Lower leg skin (tissue), 4 donors: ENCODE results near the gene ZFYVE28. TPM values are rescaled to one million over a fixed set of nuclear protein-coding genes. Genes with fewer than 3 reads are reported as not detected.

Source experiments
- DNase-seq, 2 donors: peaks; one replicate each; pipeline ENCODE4 v3.0.0-alpha.2; 2019; ENCODE audit warnings: low spot score in 2 of 2
- H3K4me3 ChIP-seq: fragments of 200-600 bp; sonication (generic); 2 replicates; pipeline ENCODE4 v1.5.1; 2017; ENCODE audit warnings: mild to moderate bottlenecking, low read depth; ENCODE audit not compliant: poor library complexity, severe bottlenecking
- CTCF ChIP-seq, 3 donors: fragments of 450-650 bp; IDR thresholded peaks; one replicate each; pipeline ENCODE4 v1.5.1; 2016; ENCODE audit warnings: antibody characterized with exemption in 3 of 3, mild to moderate bottlenecking in 3 of 3, moderate library complexity in 2 of 3
- POLR2A ChIP-seq, 2 donors: fragments of 450-650 bp; IDR thresholded peaks; one replicate each; pipeline ENCODE4 v1.6.1; 2016 to 2017; ENCODE audit warnings: antibody characterized with exemption in 2 of 2, mild to moderate bottlenecking in 1 of 2, moderate library complexity in 1 of 2
- WGBS, 2 donors: methylation state at CpG; one replicate each; pipeline ENCODE4 v1.1.5; 2018; 5-methylcytosine and 5-hydroxymethylcytosine counted together
- intact Hi-C: fragments of 100-400 bp; cut with DNase I; formaldehyde crosslinking; loops from one replicate; pipeline ENCODE4 v1.15.0; 2023; ENCODE audit warnings: low total_unique reads
- total RNA-seq, 4 donors: library from RNA; depleted of rRNA; stranded (reverse); fragments of >200 nt; gene quantifications; one replicate each; pipeline ENCODE4 v1.1.0, GENCODE V29; 2016

The ZFYVE28 gene
- total RNA-seq, 4 donors from 2014 or later = 5.0 to 12.8 (median 9.9) TPM

DNA sequence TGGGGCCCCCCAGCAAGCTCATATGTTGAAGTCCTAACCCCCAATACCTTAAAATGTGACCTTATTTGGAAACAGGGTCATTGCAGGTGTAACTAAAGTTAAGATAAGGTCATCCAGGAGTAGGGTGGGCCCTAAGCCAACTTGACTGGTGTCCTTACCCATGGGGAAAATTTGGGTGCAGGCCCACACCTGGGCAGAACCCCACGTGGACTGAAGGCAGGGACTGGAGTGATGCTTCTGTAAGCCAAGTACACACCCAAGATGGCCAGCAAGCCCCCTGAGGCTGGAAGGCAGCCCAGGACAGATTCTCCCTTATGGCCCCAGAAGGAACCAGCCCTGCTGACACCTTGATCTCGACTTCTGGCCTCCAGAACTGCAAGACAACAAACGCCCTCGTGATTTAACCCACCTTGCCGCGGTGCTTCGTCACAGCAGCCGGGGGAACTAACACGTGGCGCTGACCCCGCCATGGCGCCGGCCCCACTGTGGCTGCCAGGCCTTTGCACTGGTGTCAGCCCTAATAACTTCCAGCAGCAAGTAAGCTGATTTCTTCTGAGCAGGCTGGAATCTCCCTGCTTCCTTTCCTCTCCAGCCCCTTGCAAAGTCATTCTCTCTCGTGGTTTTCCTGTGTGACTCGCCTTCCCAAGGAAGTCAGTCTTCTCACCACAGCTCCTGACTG is 133.4 kb downstream of the ZFYVE28 start:
- no peak overlapping the region for H3K4me3 ChIP-seq
- DNase-seq = no peak
- intact Hi-C loops = no loop called here
- WGBS, 2 donors = 85 to 88% methylated on average over 15 of the region's 15 CpGs
- TF ChIP-seq POLR2A (IDR thresholded peaks at IDR 0.05) = no peak
- TF ChIP-seq CTCF (IDR thresholded peaks at IDR 0.05) = no peak

GRCh38 chr4:2284161-2284933 is 134.1 kb downstream of the ZFYVE28 start:
- no peak for DNase-seq
- no peak for TF ChIP-seq CTCF (IDR thresholded peaks at IDR 0.05)
- no peak for TF ChIP-seq POLR2A (IDR thresholded peaks at IDR 0.05)
- no peak overlapping the region for H3K4me3 ChIP-seq
- intact Hi-C loops = no loop called here
- WGBS, 2 donors = 92 to 95% methylated on average over 20 to 23 of the region's 23 CpGs

DNA sequence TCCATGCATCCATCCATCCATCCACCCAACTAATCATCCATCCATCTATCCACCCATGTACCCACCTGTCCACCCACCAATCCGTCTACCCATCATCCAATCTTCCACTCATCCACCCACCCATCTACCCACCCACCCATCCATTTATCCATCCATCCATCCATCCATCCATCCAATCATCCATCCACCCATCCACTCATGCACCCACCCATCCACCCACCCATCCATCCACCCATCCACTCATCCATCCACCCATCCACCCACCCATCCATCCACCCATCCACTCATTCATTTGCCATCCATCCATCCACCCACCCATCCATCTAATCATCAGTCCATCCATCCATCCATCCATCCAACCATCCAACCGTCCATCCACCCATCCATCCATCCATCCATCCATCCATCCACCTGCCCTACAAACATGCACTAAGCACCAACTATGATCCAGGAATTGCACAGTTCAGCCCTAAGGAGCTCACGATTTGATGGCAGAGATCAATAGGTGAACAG is 135.2 kb downstream of the ZFYVE28 start:
- no peak for DNase-seq
- TF ChIP-seq CTCF (IDR thresholded peaks at IDR 0.05) = no peak
- no peak for TF ChIP-seq POLR2A (IDR thresholded peaks at IDR 0.05)
- intact Hi-C loops = no loop called here
- WGBS, 2 donors = 93 to 96% methylated on average over 3 of the region's 3 CpGs
- no peak overlapping the region for H3K4me3 ChIP-seq

GRCh38 chr4:2281575-2282343 is 136.7 kb downstream of the ZFYVE28 start:
- intact Hi-C loops = no loop called here
- WGBS, 2 donors = 69 to 82% methylated on average over 10 of the region's 10 CpGs
- no peak for TF ChIP-seq POLR2A (IDR thresholded peaks at IDR 0.05)
- TF ChIP-seq CTCF (IDR thresholded peaks at IDR 0.05) = no peak
- no peak for DNase-seq
- no peak overlapping the region for H3K4me3 ChIP-seq

- WGBS, 2 donors = 85 to 86% methylated on average over 13 of the region's 13 CpGs
- no peak for DNase-seq
- intact Hi-C loops = no loop called here
- TF ChIP-seq CTCF (IDR thresholded peaks at IDR 0.05) (no peak), POLR2A (IDR thresholded peaks at IDR 0.05) (no peak)
- no peak overlapping the region for H3K4me3 ChIP-seq
These were observed 137.7 kb downstream of the ZFYVE28 start for GRCh38 chr4:2280531-2281300.
